ENCODE data around the gene RGS1. TPM values are rescaled to one million over a fixed set of nuclear protein-coding genes. Genes with fewer than 3 reads are reported as not detected.

The RGS1 gene
- total RNA-seq, 2 experiments from 2014 or later: 13.8 to 15.7 TPM

GRCh38 chr1:192587386-192588266, 12.1 kb downstream of the RGS1 start:
- ATAC-seq (no peak), DNase-seq (no peak)
- no peaks in the 10 kb centered on the region for H3K36me3 Mint-ChIP-seq (ENCODE audit: low read depth)
- POLR2A ChIA-PET: interaction anchor here (0.9 kb wide), 1 partner anchor 9 kb away, joined by 6 read pairs; no protein-coding TSS in a partner anchor
- no peak overlapping the region for H3K27ac Mint-ChIP-seq
- no peak overlapping the region for H3K4me3 Mint-ChIP-seq
- peaks cover 13% of the 10 kb centered on the region for H3K27me3 Mint-ChIP-seq (ENCODE audit: low read depth)
- H3K9me3 Mint-ChIP-seq (ENCODE audit: insufficient read depth): no peaks in the 10 kb centered on the region
- peaks cover 2% of the 10 kb centered on the region for H3K4me1 Mint-ChIP-seq (ENCODE audit: low read depth)
- CTCF ChIA-PET: interaction anchor here (1.0 to 1.6 kb wide), 3 partner anchors 8 to 113 kb away, joined by 3 to 5 read pairs (median 4); no protein-coding TSS in a partner anchor

GRCh38 chr1:192588546-192588945, 13.0 kb downstream of the RGS1 start:
- H3K4me3 Mint-ChIP-seq: no peak overlapping the region
- H3K4me1 Mint-ChIP-seq (ENCODE audit: low read depth): peaks cover 2% of the 10 kb centered on the region
- H3K36me3 Mint-ChIP-seq (ENCODE audit: low read depth): no peaks in the 10 kb centered on the region
- DNase-seq: no peak
- no peak overlapping the region for H3K27ac Mint-ChIP-seq
- POLR2A ChIA-PET: interaction anchor here (0.9 kb wide), 1 partner anchor 9 kb away, joined by 6 read pairs; no protein-coding TSS in a partner anchor
- CTCF ChIA-PET: interaction anchor here (1.1 to 2.3 kb wide), 3 partner anchors 9 to 111 kb away, joined by 3 to 7 read pairs (median 4); no protein-coding TSS in a partner anchor
- ATAC-seq: no peak
- H3K27me3 Mint-ChIP-seq (ENCODE audit: low read depth): peaks cover 10% of the 10 kb centered on the region
- H3K9me3 Mint-ChIP-seq (ENCODE audit: insufficient read depth): no peaks in the 10 kb centered on the region

- no peak for ATAC-seq
- H3K4me3 Mint-ChIP-seq: no peak overlapping the region
- CTCF ChIA-PET: interaction anchor here (0.8 to 2.3 kb wide), 2 partner anchors 11 to 19 kb away, joined by 3 to 7 read pairs; no protein-coding TSS in a partner anchor
These were observed 14.2 kb downstream of the RGS1 start for GRCh38 chr1:192589813-192590212.

GRCh38 chr1:192592517-192592916, 16.9 kb downstream of the RGS1 start:
- Mint-ChIP-seq H3K36me3 (ENCODE audit: low read depth) (no peaks in the 10 kb centered on the region), H3K4me3 (no peak overlapping the region), H3K27ac (no peak overlapping the region), H3K4me1 (ENCODE audit: low read depth) (peaks cover 4% of the 10 kb centered on the region), H3K27me3 (ENCODE audit: low read depth) (peaks cover 22% of the 10 kb centered on the region), H3K9me3 (ENCODE audit: insufficient read depth) (no peaks in the 10 kb centered on the region)
- ChIA-PET CTCF (interaction anchor here (1.4 to 2.7 kb wide), 3 partner anchors 10 to 118 kb away, joined by 5 to 10 read pairs (median 8); no protein-coding TSS in a partner anchor), POLR2A (no interaction called here)
- DNase-seq (no peak), ATAC-seq (no peak)

More at GRCh38 chr1:192589813-192590212, 14.2 kb downstream of the RGS1 start:
- no peaks in the 10 kb centered on the region for H3K9me3 Mint-ChIP-seq (ENCODE audit: insufficient read depth)
- no peak for DNase-seq
- H3K27me3 Mint-ChIP-seq (ENCODE audit: low read depth): peaks cover 12% of the 10 kb centered on the region
- H3K27ac Mint-ChIP-seq: no peak overlapping the region
- H3K4me1 Mint-ChIP-seq (ENCODE audit: low read depth): peaks cover 2% of the 10 kb centered on the region
- H3K36me3 Mint-ChIP-seq (ENCODE audit: low read depth): no peaks in the 10 kb centered on the region
- POLR2A ChIA-PET: no interaction called here

GRCh38 chr1:192592981-192593708, 17.6 kb downstream of the RGS1 start:
- Mint-ChIP-seq H3K36me3 (ENCODE audit: low read depth) (no peaks in the 10 kb centered on the region), H3K27me3 (ENCODE audit: low read depth) (peaks cover 18% of the 10 kb centered on the region), H3K9me3 (ENCODE audit: insufficient read depth) (no peaks in the 10 kb centered on the region), H3K4me3 (no peak overlapping the region), H3K27ac (no peak overlapping the region), H3K4me1 (ENCODE audit: low read depth) (peaks cover 4% of the 10 kb centered on the region)
- ATAC-seq: no peak
- ChIA-PET POLR2A (no interaction called here), CTCF (interaction anchor here (1.4 to 2.7 kb wide), 3 partner anchors 11 to 118 kb away, joined by 5 to 10 read pairs (median 8); no protein-coding TSS in a partner anchor)
- no peak for DNase-seq

GRCh38 chr1:192595299-192595698, 19.7 kb downstream of the RGS1 start:
- ChIA-PET CTCF (interaction anchor here (0.7 to 1.6 kb wide), 3 partner anchors 14 to 120 kb away, joined by 3 to 4 read pairs (median 3); no protein-coding TSS in a partner anchor), POLR2A (no interaction called here)
- Mint-ChIP-seq H3K36me3 (ENCODE audit: low read depth) (no peaks in the 10 kb centered on the region), H3K27ac (no peak overlapping the region), H3K9me3 (ENCODE audit: insufficient read depth) (no peaks in the 10 kb centered on the region), H3K4me1 (ENCODE audit: low read depth) (peaks cover 4% of the 10 kb centered on the region), H3K4me3 (no peak overlapping the region), H3K27me3 (ENCODE audit: low read depth) (peaks cover 13% of the 10 kb centered on the region)
- DNase-seq: no peak
- no peak for ATAC-seq

- ChIA-PET CTCF (interaction anchor here (0.7 to 1.2 kb wide), 7 partner anchors 11 to 124 kb away, joined by 3 to 5 read pairs (median 4); no protein-coding TSS in a partner anchor), POLR2A (no interaction called here)
- Mint-ChIP-seq H3K27me3 (ENCODE audit: low read depth) (peaks cover 12% of the 10 kb centered on the region), H3K4me3 (no peak overlapping the region), H3K4me1 (ENCODE audit: low read depth) (peaks cover 11% of the 10 kb centered on the region), H3K9me3 (ENCODE audit: insufficient read depth) (no peaks in the 10 kb centered on the region), H3K27ac (no peak overlapping the region), H3K36me3 (ENCODE audit: low read depth) (no peaks in the 10 kb centered on the region)
- ATAC-seq (no peak), DNase-seq (no peak)
These were observed 23.0 kb downstream of the RGS1 start for GRCh38 chr1:192598589-192598988.

- Mint-ChIP-seq H3K27me3 (ENCODE audit: low read depth) (peaks cover 7% of the 10 kb centered on the region), H3K4me3 (no peak overlapping the region), H3K4me1 (ENCODE audit: low read depth) (peaks cover 12% of the 10 kb centered on the region), H3K9me3 (ENCODE audit: insufficient read depth) (no peaks in the 10 kb centered on the region), H3K36me3 (ENCODE audit: low read depth) (no peaks in the 10 kb centered on the region), H3K27ac (no peak overlapping the region)
- CTCF ChIA-PET: no interaction called here
- DNase-seq (no peak), ATAC-seq (no peak)
- POLR2A ChIA-PET: no interaction called here
These were observed 24.7 kb downstream of the RGS1 start for GRCh38 chr1:192600275-192600674.

GRCh38 chr1:192601143-192601542, 25.6 kb downstream of the RGS1 start:
- ChIA-PET CTCF (interaction anchor here (4.2 kb wide), 1 partner anchor 127 kb away, joined by 12 read pairs; no protein-coding TSS in a partner anchor), POLR2A (no interaction called here)
- peaks cover 12% of the 10 kb centered on the region for H3K4me1 Mint-ChIP-seq (ENCODE audit: low read depth)
- DNase-seq (no peak), ATAC-seq (no peak)
- no peaks in the 10 kb centered on the region for H3K36me3 Mint-ChIP-seq (ENCODE audit: low read depth)
- no peaks in the 10 kb centered on the region for H3K9me3 Mint-ChIP-seq (ENCODE audit: insufficient read depth)
- H3K27ac Mint-ChIP-seq: no peak overlapping the region
- H3K4me3 Mint-ChIP-seq: no peak overlapping the region
- H3K27me3 Mint-ChIP-seq (ENCODE audit: low read depth): peaks cover 3% of the 10 kb centered on the region

GRCh38 chr1:192601567-192601966, 26.0 kb downstream of the RGS1 start:
- no peaks in the 10 kb centered on the region for H3K9me3 Mint-ChIP-seq (ENCODE audit: insufficient read depth)
- no peaks in the 10 kb centered on the region for H3K36me3 Mint-ChIP-seq (ENCODE audit: low read depth)
- peaks cover under 1% of the 10 kb centered on the region for H3K27me3 Mint-ChIP-seq (ENCODE audit: low read depth)
- H3K4me1 Mint-ChIP-seq (ENCODE audit: low read depth): peaks cover 12% of the 10 kb centered on the region
- ChIA-PET CTCF (interaction anchor here (4.2 kb wide), 1 partner anchor 127 kb away, joined by 12 read pairs; no protein-coding TSS in a partner anchor), POLR2A (no interaction called here)
- H3K27ac Mint-ChIP-seq: no peak overlapping the region
- DNase-seq: no peak
- ATAC-seq: no peak
- H3K4me3 Mint-ChIP-seq: no peak overlapping the region

- Mint-ChIP-seq H3K4me3 (no peak overlapping the region), H3K27me3 (ENCODE audit: low read depth) (no peaks in the 10 kb centered on the region), H3K4me1 (ENCODE audit: low read depth) (peaks cover 12% of the 10 kb centered on the region), H3K9me3 (ENCODE audit: insufficient read depth) (no peaks in the 10 kb centered on the region), H3K36me3 (ENCODE audit: low read depth) (no peaks in the 10 kb centered on the region), H3K27ac (no peak overlapping the region)
- no peak for DNase-seq
- ChIA-PET POLR2A (no interaction called here), CTCF (interaction anchor here (0.8 to 4.2 kb wide), 4 partner anchors 19 to 128 kb away, joined by 3 to 12 read pairs (median 3); no protein-coding TSS in a partner anchor)
- ATAC-seq: no peak
These were observed 27.2 kb downstream of the RGS1 start for GRCh38 chr1:192602757-192603156.

Data from activated CD8-positive, alpha-beta T cell treated with anti-CD3 and anti-CD28 coated beads, Interleukin-2, amount 10 ng/mL, durations not matched to agents 7 days and 5 days (primary cell).